IPS-15b (cell line): Measurements from ENCODE around the gene TBC1D10A.

ENCODE experiments used
- H3K27me3 ChIP-seq: one replicate; pipeline ENCODE4 v1.6.1; 2013; ENCODE audit warnings: low read length; ENCODE audit not compliant: control insufficient read depth, insufficient read depth
- H3K36me3 ChIP-seq: one replicate; pipeline ENCODE4 v1.6.1; 2013; ENCODE audit warnings: low read length; ENCODE audit not compliant: control insufficient read depth, insufficient read depth
- H3K4me1 ChIP-seq: one replicate; pipeline ENCODE4 v1.6.1; 2013; ENCODE audit warnings: mild to moderate bottlenecking, low read length; ENCODE audit not compliant: control insufficient read depth, insufficient read depth
- H3K4me3 ChIP-seq: one replicate; pipeline ENCODE4 v1.5.1; 2013; ENCODE audit warnings: low read depth, low read length
- H3K9ac ChIP-seq: one replicate; pipeline ENCODE4 v1.6.1; 2013; ENCODE audit warnings: low read depth, mild to moderate bottlenecking, low read length
- H3K9me3 ChIP-seq: one replicate; pipeline ENCODE4 v1.6.1; 2013; ENCODE audit warnings: mild to moderate bottlenecking, low read length; ENCODE audit not compliant: control insufficient read depth, insufficient read depth

The TBC1D10A gene

DNA sequence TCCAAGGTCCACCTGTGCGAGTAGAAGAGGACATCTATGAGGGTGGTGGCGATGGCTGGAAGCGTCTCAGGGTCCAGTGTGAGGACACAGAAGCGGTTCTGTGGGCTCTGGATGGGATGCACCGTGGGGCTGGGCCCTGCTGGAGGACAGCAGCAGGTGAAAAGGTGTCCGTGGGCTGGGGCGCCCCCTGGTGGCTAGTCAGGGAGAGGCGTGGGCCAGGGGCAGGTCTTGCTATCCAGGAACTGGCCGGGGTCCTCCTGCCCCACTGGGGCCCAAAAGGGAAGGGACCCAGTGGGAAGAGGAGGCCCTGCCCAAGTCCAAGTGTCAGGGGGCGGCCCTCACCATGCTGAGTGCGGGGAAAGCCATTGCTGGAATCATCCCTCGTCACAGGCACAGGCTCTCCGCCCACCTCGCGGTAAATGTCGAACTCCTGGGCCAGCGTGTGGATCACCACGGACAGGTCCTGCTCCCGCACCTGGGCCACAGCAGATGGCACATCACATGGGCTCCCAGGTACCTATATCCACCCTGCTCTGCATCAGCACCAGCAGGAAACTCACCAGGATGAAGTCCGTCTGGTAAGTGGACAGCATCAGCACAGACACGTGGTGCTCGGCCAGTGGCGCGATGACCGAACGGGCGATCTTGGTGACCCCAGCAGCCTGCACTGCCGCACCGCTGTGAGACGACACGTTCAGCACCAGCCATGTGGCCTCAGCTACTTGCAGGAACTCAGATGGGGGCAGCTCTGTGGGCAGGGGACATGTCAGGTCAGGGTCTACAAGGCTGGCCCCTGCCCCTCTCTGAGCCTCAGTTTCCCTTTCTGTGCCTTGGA is 39.7 kb downstream of the TBC1D10A start:
- Histone ChIP-seq H3K4me3 (no peak overlapping the region), H3K27me3 (peaks cover 2% of the 10 kb centered on the region), H3K4me1 (peaks cover 10% of the 10 kb centered on the region), H3K9ac (no peak overlapping the region), H3K36me3 (peaks cover 7% of the 10 kb centered on the region), H3K9me3 (no peaks in the 10 kb centered on the region)

DNA sequence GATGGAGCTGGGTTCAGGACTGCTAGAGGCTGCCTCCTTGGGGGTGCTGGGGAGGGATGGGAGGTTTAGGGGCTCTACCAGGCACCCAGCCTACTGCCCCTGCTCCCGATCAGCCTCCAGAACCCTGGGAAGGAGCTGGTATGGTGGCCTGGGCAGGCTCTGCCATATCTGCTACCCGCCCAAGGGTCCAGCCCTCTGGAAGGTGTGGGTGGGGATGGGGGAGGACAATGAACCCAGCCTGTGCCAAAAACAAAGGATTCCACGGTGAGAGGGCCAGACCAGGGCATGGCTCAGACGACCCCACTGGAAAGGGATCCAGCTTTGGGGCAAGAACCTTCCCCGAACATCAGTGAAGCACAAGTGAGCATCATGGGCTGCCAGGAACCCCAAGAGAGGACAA is 40.4 kb downstream of the TBC1D10A start:
- no peak overlapping the region for H3K9ac ChIP-seq
- no peaks in the 10 kb centered on the region for H3K9me3 ChIP-seq
- H3K36me3 ChIP-seq = peaks cover 7% of the 10 kb centered on the region
- H3K4me3 ChIP-seq = no peak overlapping the region
- H3K4me1 ChIP-seq = peaks cover 10% of the 10 kb centered on the region
- H3K27me3 ChIP-seq = peaks cover 2% of the 10 kb centered on the region

- no peak overlapping the region for H3K9ac ChIP-seq
- H3K4me1 ChIP-seq = peaks cover 10% of the 10 kb centered on the region
- no peak overlapping the region for H3K4me3 ChIP-seq
- H3K36me3 ChIP-seq = peaks cover 7% of the 10 kb centered on the region
- peaks cover 2% of the 10 kb centered on the region for H3K27me3 ChIP-seq
- no peaks in the 10 kb centered on the region for H3K9me3 ChIP-seq
Measured at GRCh38 chr22:30285846-30286200, 40.9 kb downstream of the TBC1D10A start.

- Histone ChIP-seq H3K27me3 (peaks cover 2% of the 10 kb centered on the region), H3K9ac (no peak overlapping the region), H3K9me3 (no peaks in the 10 kb centered on the region), H3K4me1 (peaks cover 9% of the 10 kb centered on the region), H3K36me3 (peaks cover 7% of the 10 kb centered on the region), H3K4me3 (no peak overlapping the region)
Measured at GRCh38 chr22:30285176-30285845, 41.4 kb downstream of the TBC1D10A start.

DNA sequence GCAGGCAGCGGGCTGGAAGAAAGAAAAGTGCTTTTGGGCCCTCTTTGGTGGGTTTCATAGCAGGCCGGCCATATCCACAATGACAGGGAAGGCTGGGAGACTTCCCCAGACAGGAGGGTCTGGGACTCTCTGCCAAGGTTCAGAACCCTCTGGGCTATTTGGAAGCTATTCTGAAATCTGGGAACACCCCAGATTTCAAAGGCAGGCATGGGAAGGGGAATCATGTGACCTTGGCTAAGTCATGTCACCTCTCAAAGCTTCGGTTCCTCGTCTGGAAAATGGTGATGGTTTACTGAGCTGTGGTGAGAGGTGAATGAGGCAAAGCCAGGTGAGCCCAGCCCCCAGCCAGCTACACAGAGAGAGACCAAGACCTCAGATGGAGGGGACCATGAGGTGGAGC is 42.1 kb downstream of the TBC1D10A start:
- H3K36me3 ChIP-seq = peaks cover 7% of the 10 kb centered on the region
- no peak overlapping the region for H3K4me3 ChIP-seq
- no peaks in the 10 kb centered on the region for H3K9me3 ChIP-seq
- no peaks in the 10 kb centered on the region for H3K27me3 ChIP-seq
- peaks cover 5% of the 10 kb centered on the region for H3K4me1 ChIP-seq
- no peak overlapping the region for H3K9ac ChIP-seq

DNA sequence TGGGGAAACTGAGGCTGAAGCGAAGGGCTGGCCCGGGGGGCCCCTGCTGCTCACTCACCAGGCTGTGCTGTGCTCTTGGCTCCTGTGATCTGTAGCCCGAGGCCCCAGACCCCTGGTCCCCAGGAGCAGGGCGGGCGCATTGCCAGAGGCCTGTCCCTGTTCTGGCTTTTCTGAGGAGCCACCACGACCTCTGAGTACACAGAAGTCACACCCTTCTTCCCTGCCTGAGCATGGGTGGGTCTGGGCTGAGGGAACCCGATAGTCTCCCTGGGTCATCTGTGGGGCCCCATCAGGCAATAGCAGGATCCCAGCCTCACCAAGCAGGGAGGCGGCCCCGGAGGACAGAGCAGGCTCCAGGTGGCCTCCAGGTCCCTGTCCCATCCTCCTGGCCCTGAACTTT is 42.6 kb downstream of the TBC1D10A start:
- Histone ChIP-seq H3K27me3 (no peaks in the 10 kb centered on the region), H3K36me3 (peaks cover 7% of the 10 kb centered on the region), H3K9me3 (no peaks in the 10 kb centered on the region), H3K4me3 (no peak overlapping the region), H3K9ac (no peak overlapping the region), H3K4me1 (peaks cover 5% of the 10 kb centered on the region)

DNA sequence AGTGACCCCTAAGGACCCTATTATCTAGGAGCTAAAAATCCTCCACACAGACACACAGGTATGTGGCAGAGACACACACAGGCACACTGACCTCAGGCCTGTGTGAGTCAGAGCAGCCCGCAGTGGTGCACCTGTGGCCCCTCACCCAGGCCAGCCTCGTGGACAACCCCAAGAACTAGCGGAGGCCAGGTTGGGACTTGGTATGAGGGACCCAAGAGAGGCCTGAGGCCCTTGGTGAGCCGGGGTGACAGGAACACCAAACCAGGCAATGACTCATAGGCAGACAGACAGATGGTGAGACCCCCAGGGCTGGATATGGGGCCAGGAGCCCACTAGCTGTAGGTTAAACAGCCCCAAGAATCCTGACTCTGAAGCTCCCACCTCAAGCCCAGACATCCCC is 43.4 kb downstream of the TBC1D10A start:
- Histone ChIP-seq H3K36me3 (peaks cover 7% of the 10 kb centered on the region), H3K27me3 (no peaks in the 10 kb centered on the region), H3K4me1 (peaks cover 2% of the 10 kb centered on the region), H3K9me3 (no peaks in the 10 kb centered on the region), H3K9ac (no peak overlapping the region), H3K4me3 (no peak overlapping the region)

GRCh38 chr22:30282616-30283046 is 44.1 kb downstream of the TBC1D10A start:
- Histone ChIP-seq H3K36me3 (peaks cover 7% of the 10 kb centered on the region), H3K4me3 (no peak overlapping the region), H3K9ac (no peak overlapping the region), H3K4me1 (no peaks in the 10 kb centered on the region), H3K27me3 (no peaks in the 10 kb centered on the region), H3K9me3 (no peaks in the 10 kb centered on the region)

DNA sequence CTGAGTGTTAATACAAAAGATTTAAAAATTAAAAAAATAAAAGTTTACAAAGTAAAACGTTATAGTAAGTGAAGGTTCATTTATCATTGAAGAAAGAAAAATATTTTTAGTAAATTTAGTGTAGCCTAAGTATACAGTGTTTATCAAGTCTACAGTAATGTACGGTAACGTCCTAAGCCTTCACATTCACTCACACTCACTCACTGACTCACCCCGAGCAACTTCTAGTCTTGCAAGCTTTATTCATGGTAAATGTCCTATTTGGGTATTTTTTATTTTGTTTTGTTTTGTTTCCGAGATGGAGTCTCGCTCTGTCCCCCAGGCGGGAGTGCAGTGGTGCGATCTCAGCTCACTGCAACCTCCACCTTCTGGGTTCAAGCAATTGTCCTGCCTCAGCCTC is 46.2 kb downstream of the TBC1D10A start:
- no peaks in the 10 kb centered on the region for H3K36me3 ChIP-seq
- no peaks in the 10 kb centered on the region for H3K27me3 ChIP-seq
- no peaks in the 10 kb centered on the region for H3K9me3 ChIP-seq
- no peak overlapping the region for H3K4me3 ChIP-seq
- no peaks in the 10 kb centered on the region for H3K4me1 ChIP-seq
- no peak overlapping the region for H3K9ac ChIP-seq

- Histone ChIP-seq H3K9ac (no peak overlapping the region), H3K36me3 (no peaks in the 10 kb centered on the region), H3K4me3 (no peak overlapping the region), H3K27me3 (no peaks in the 10 kb centered on the region), H3K9me3 (no peaks in the 10 kb centered on the region), H3K4me1 (no peaks in the 10 kb centered on the region)
Measured at GRCh38 chr22:30279932-30280331, 46.8 kb downstream of the TBC1D10A start.

DNA sequence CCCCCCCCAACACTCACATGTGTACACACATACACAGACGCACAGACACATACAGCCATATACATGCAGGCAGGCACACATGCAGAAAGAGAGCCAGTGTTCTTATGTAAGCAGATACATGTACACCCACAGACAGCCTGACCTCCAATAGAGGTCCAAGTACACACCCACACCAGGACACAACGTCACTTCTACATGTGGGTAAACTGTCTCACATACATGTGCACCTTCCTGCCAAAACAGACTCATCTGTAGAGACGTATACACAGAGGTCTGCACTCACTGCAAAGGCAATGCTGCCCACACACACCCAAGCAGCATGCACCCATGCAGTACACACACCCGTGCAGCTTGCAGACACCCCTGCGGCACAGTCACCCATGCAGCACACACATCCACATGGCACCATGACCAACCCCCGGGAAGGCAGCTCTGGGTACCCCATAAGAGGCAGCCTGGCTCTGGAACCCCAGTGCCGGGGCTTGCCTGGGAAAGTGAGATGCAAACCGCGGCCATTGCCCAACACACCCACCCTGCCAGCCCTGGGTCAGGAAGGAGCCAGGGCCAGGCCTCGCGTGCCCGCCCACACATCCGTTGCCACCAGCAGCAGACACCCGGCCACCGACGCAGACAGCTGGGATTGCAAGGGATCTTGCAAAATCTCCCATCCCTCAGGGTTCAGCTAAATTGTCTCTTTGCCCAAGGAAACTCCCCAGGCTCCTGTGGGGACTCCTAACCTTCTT is 47.5 kb downstream of the TBC1D10A start:
- no peaks in the 10 kb centered on the region for H3K4me1 ChIP-seq
- no peaks in the 10 kb centered on the region for H3K27me3 ChIP-seq
- no peaks in the 10 kb centered on the region for H3K9me3 ChIP-seq
- H3K4me3 ChIP-seq = no peak overlapping the region
- no peaks in the 10 kb centered on the region for H3K36me3 ChIP-seq
- H3K9ac ChIP-seq = no peak overlapping the region
